SK-N-SH (cell line): ENCODE results near the gene PRH1. TPM values are rescaled to one million over a fixed set of nuclear protein-coding genes. Genes with fewer than 3 reads are reported as not detected.

Experiments
- CTCF ChIA-PET: fragments of 300-600, 350-600 bp; formaldehyde crosslinking; extraction: SDS; loops from one replicate; lab custom pipeline; 2021; lab: Yijun Ruan, JAX
- POLR2A ChIA-PET: fragments of 350-600 bp; sonication (Branson Sonifier 250); formaldehyde crosslinking; extraction: SDS; loops from one replicate; lab custom pipeline; 2020; ENCODE audit warnings: antibody characterized with exemption, inconsistent platforms; lab: Yijun Ruan, JAX
- DNase-seq: peaks from one replicate; pipeline ENCODE4 v3.0.0; 2012
- H2AFZ ChIP-seq: fragments of 200-600 bp; sonication (generic); 2 replicates; pipeline ENCODE4 v1.8.1; 2016; ENCODE audit warnings: antibody characterized with exemption, mild to moderate bottlenecking, low read depth
- H3F3A ChIP-seq: fragments of 200-600 bp; sonication (generic); replicated peaks from 2 replicates; pipeline ENCODE3; 2016; ENCODE audit warnings: antibody characterized with exemption, mild to moderate bottlenecking; ENCODE audit not compliant: insufficient read depth
- H3K27ac ChIP-seq, 2 experiments: fragments of 200-500 bp in 1 of 2; fragments of 200-600 bp in 1 of 2; sonication (Bioruptor generic) in 1 of 2; sonication (generic), shearing (Covaris generic) in 1 of 2; 2 replicates each; pipeline versions ENCODE4 v1.5.1 to v1.6.1; 2014 to 2016; ENCODE audit warnings: low read depth in 2 of 2, inconsistent platforms in 1 of 2, low read length in 1 of 2, mild to moderate bottlenecking in 1 of 2, mixed read lengths in 1 of 2
- H3K27me3 ChIP-seq: fragments of 200-600 bp; sonication (generic), shearing (Covaris generic); 2 replicates; pipeline ENCODE4 v1.6.1; 2016; ENCODE audit warnings: mixed run types; ENCODE audit not compliant: insufficient read depth
- H3K36me3 ChIP-seq, 2 experiments: fragments of 200-500 bp in 1 of 2; fragments of 200-600 bp in 1 of 2; sonication (Bioruptor generic) in 1 of 2; sonication (generic) in 1 of 2; replicated peaks in 1 of 2; 2 replicates each; pipeline versions ENCODE3 to v1.5.1; 2014 to 2016; ENCODE audit warnings: low read length in 1 of 2, mild to moderate bottlenecking in 1 of 2; ENCODE audit not compliant: insufficient read depth in 2 of 2, control insufficient read depth in 1 of 2
- H3K4me1 ChIP-seq, 2 experiments: fragments of 200-500 bp in 1 of 2; fragments of 200-600 bp in 1 of 2; sonication (Bioruptor generic) in 1 of 2; sonication (generic), shearing (Covaris generic) in 1 of 2; 2 replicates each; pipeline versions ENCODE4 v1.5.1 to v1.6.1; 2014 to 2016; ENCODE audit warnings: low read depth in 1 of 2, low read length in 1 of 2, mixed run types in 1 of 2; ENCODE audit not compliant: insufficient read depth in 2 of 2, control insufficient read depth in 1 of 2
- H3K4me2 ChIP-seq: fragments of 200-600 bp; sonication (generic), shearing (Covaris generic); 2 replicates; pipeline ENCODE4 v1.6.1; 2017; ENCODE audit warnings: mixed run types
- H3K4me3 ChIP-seq, 2 experiments: fragments of 200-500 bp in 1 of 2; fragments of 200-600 bp in 1 of 2; sonication (Bioruptor generic) in 1 of 2; sonication (generic), shearing (Covaris generic) in 1 of 2; 2 replicates each; pipeline versions ENCODE4 v1.5.1 to v1.8.1; 2014 to 2016; ENCODE audit warnings: low read depth in 2 of 2, inconsistent platforms in 1 of 2, low read length in 1 of 2, mild to moderate bottlenecking in 1 of 2, mixed read lengths in 1 of 2, moderate library complexity in 1 of 2
- H3K79me2 ChIP-seq: fragments of 200-600 bp; sonication (generic); 2 replicates; pipeline ENCODE4 v1.8.1; 2017; ENCODE audit warnings: mild to moderate bottlenecking; ENCODE audit not compliant: insufficient read depth
- H3K9ac ChIP-seq: fragments of 200-600 bp; sonication (generic); 2 replicates; pipeline ENCODE4 v1.6.1; 2017; ENCODE audit warnings: mixed run types
- H3K9me2 ChIP-seq: fragments of 200-600 bp; sonication (generic); 2 replicates; pipeline ENCODE4 v1.6.1; 2017; ENCODE audit warnings: mixed run types
- H3K9me3 ChIP-seq: fragments of 200-600 bp; sonication (generic); 2 replicates; pipeline ENCODE4 v1.6.1; 2017; ENCODE audit warnings: mixed run types, mild to moderate bottlenecking, moderate library complexity
- H4K20me1 ChIP-seq: fragments of 200-600 bp; sonication (generic); 2 replicates; pipeline ENCODE4 v1.6.1; 2017; ENCODE audit warnings: mild to moderate bottlenecking, mixed run types; ENCODE audit not compliant: insufficient read depth
- CHD2 ChIP-seq: fragments of 150-350 bp; IDR thresholded peaks from 2 replicates; pipeline ENCODE4 v1.6.1; 2018; ENCODE audit warnings: low read length; ENCODE audit not compliant: partially characterized antibody
- CTCF ChIP-seq: fragments of 200-600 bp; sonication (generic); IDR thresholded peaks from 2 replicates; pipeline ENCODE4 v1.6.1; 2017; ENCODE audit warnings: antibody characterized with exemption, mild to moderate bottlenecking, moderate library complexity
- ELF1 ChIP-seq: IDR thresholded peaks from 2 replicates; pipeline ENCODE4 v1.4.0; 2012
- EP300 ChIP-seq, 2 experiments: IDR thresholded peaks; 2 replicates each; pipeline versions ENCODE4 v1.4.0 to v1.6.1; 2012; ENCODE audit warnings: borderline replicate concordance in 1 of 2, low read depth in 1 of 2, low read length in 1 of 2
- FOXJ3 ChIP-seq: sonication (generic); formaldehyde crosslinking; IDR thresholded peaks from 2 replicates; pipeline ENCODE4 v1.5.1; 2020; ENCODE audit warnings: mild to moderate bottlenecking, missing genetic modification reagents
- GABPA ChIP-seq: IDR thresholded peaks from 2 replicates; pipeline ENCODE4 v1.4.0; 2012; ENCODE audit warnings: low read depth, mild to moderate bottlenecking
- IRF3 ChIP-seq: fragments of 150-350 bp; IDR thresholded peaks from 2 replicates; pipeline ENCODE4 v1.6.1; 2016; ENCODE audit warnings: mild to moderate bottlenecking, low read depth, low read length
- JUND ChIP-seq: IDR thresholded peaks from 2 replicates; pipeline ENCODE4 v1.4.0; 2012
- POLR2AphosphoS5 ChIP-seq: IDR thresholded peaks from 2 replicates; pipeline ENCODE4 v1.6.1; 2012; ENCODE audit warnings: low read depth, low read length
- RAD21 ChIP-seq: IDR thresholded peaks from 2 replicates; pipeline ENCODE4 v1.6.1; 2012; ENCODE audit warnings: mild to moderate bottlenecking, low read length
- SMC3 ChIP-seq: IDR thresholded peaks from 2 replicates; pipeline ENCODE4 v1.6.1; 2012; ENCODE audit warnings: low read depth, low read length, improper control_type of control experiment
- TAF1 ChIP-seq: IDR thresholded peaks from 2 replicates; pipeline ENCODE4 v1.6.1; 2012; ENCODE audit warnings: low read depth, mild to moderate bottlenecking, low read length, moderate library complexity, borderline replicate concordance
- whole genome bisulfite sequencing: methylation state at CpG from one replicate; pipeline ENCODE4 v1.1.6; 2017; ENCODE audit warnings: low lambda C conversion rate; 5-methylcytosine and 5-hydroxymethylcytosine counted together
- polyA plus RNA-seq, 3 experiments: library from polyadenylated mRNA; depleted of rRNA; stranded (reverse); fragments of >200 nt; gene quantifications; 2 replicates each; pipeline ENCODE4 v1.2.3, GENCODE V29; 2012
- TF ChIP-seq, protein P1 (sequence below): IDR thresholded peaks from 2 replicates; pipeline ENCODE4; 2012
- TF ChIP-seq, protein P2 (sequence below): IDR thresholded peaks from 2 replicates; pipeline ENCODE4 v1.4.0; 2012; ENCODE audit warnings: low read depth, borderline replicate concordance
- TF ChIP-seq, protein P3 (sequence below): IDR thresholded peaks from 2 replicates; pipeline ENCODE4 v1.6.1; 2012; ENCODE audit warnings: mild to moderate bottlenecking, low read depth, low read length, moderate library complexity

PRH1 gene
- 2.0 and 3.6 TPM in 2 replicates for polyA plus RNA-seq (2012; rRNA removed)
- 2.0 and 3.2 TPM in 2 replicates for polyA plus RNA-seq (2012; cell fraction: cytosol; rRNA removed)
- 3.4 and 7.4 TPM in 2 replicates for polyA plus RNA-seq (2012; cell fraction: nucleus; rRNA removed)

DNA sequence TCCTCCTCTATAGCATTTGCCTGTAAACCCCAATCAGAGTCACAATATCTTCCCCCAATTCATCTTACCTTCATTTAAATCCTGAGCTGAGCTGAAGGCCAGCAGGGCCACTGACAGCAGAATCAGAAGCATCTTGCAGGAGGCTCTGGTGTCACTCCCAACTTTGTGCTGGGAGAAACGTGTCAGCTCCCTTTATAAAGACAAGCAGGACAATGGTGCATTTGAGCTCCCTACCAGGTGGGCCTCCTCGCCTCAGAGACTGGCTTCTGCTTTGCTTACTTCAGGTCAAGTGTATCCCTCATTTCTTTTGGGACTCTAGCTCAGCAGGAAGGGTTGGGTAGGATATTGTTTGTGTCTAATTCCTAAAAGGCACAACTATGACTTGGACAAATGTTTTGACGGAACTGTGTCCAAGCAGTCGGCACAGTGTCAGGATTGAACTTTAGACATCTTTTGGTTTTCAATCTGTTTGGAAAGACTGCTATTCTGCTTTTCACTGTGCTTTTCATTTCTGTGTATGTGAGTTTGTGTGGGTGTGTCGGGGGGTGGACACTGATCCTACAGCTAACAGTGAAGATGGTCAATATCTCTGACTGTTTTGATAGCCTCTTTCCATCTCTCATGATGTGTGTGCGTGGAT is at the start of gene PRH1:
TSS of gene PRH1 (minus strand) at position 170 of the 640 bp plus-strand sequence. CDS start at position 132, 38 bp downstream.
- no peaks in the 10 kb centered on the region for H3K79me2 ChIP-seq
- H2AFZ ChIP-seq, result no peak within 1 kb of the TSS
- H3K4me3 ChIP-seq, result no peak within 1 kb of the TSS
- ChIA-PET POLR2A (no interaction called here), CTCF (interaction anchor here (1.7 kb wide), 1 partner anchor 11 kb away, joined by 4 read pairs; no protein-coding TSS in a partner anchor)
- H3F3A ChIP-seq, result no peaks in the 10 kb centered on the region
- no peaks in the 10 kb centered on the region for H3K27me3 ChIP-seq
- H3K9ac ChIP-seq, result no peak within 1 kb of the TSS
- H3K4me1 ChIP-seq, result no peaks in the 10 kb centered on the region
- no peaks in the 10 kb centered on the region for H3K9me2 ChIP-seq
- H4K20me1 ChIP-seq, result no peaks in the 10 kb centered on the region
- H3K27ac ChIP-seq, result no peak within 1 kb of the TSS
- H3K4me2 ChIP-seq, result no peak within 1 kb of the TSS
- no peaks in the 10 kb centered on the region for H3K9me3 ChIP-seq
- TF ChIP-seq POLR2AphosphoS5 (no peak), SMC3 (no peak), GABPA (no peak), CHD2 (no peak), CTCF (no peak)
- TF ChIP-seq, protein P1, sequence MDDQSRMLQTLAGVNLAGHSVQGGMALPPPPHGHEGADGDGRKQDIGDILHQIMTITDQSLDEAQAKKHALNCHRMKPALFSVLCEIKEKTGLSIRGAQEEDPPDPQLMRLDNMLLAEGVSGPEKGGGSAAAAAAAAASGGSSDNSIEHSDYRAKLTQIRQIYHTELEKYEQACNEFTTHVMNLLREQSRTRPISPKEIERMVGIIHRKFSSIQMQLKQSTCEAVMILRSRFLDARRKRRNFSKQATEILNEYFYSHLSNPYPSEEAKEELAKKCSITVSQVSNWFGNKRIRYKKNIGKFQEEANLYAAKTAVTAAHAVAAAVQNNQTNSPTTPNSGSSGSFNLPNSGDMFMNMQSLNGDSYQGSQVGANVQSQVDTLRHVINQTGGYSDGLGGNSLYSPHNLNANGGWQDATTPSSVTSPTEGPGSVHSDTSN, result no peak
- WGBS, result 98% methylated on average over 6 of the region's 6 CpGs
- no peak for DNase-seq
- H3K36me3 ChIP-seq, result peaks cover 0 to 7% of the 10 kb centered on the region in 2 experiments

GRCh38 chr12:10928746-10929286 is 44.8 kb upstream of the PRH1 start, which contains the start of gene PRH2:
Gene PRH2 (plus strand): TSS chr12:10929236. CDS start chr12:10929274, 38 bp downstream.
- no peak for DNase-seq
- H3K9me3 ChIP-seq, result no peaks in the 10 kb centered on the region
- H3K79me2 ChIP-seq, result no peaks in the 10 kb centered on the region
- no peak within 1 kb of the TSS for H3K4me2 ChIP-seq
- no peaks in the 10 kb centered on the region for H3K27me3 ChIP-seq
- peaks cover 4% of the 10 kb centered on the region in 2 experiments for H3K36me3 ChIP-seq
- no peaks in the 10 kb centered on the region for H3K9me2 ChIP-seq
- CTCF ChIA-PET, result no interaction called here
- no peaks in the 10 kb centered on the region for H4K20me1 ChIP-seq
- 100% methylated on average over 2 of the region's 5 CpGs for WGBS
- no peak within 1 kb of the TSS for H3K4me3 ChIP-seq
- no peak within 1 kb of the TSS for H2AFZ ChIP-seq
- no peaks in the 10 kb centered on the region for H3K4me1 ChIP-seq
- POLR2A ChIA-PET, result no interaction called here
- no peak within 1 kb of the TSS for H3K9ac ChIP-seq
- no peaks in the 10 kb centered on the region for H3F3A ChIP-seq
- H3K27ac ChIP-seq, result no peak within 1 kb of the TSS
- no peak for TF ChIP-seq TAF1
- no peak for TF ChIP-seq EP300 (IDR thresholded peaks at IDR 0.05; ENCODE audit: borderline replicate concordance in 1 of 2, low read depth in 1 of 2, low read length in 1 of 2)
- TF ChIP-seq IRF3, result no peak
- TF ChIP-seq ELF1, result no peak
- TF ChIP-seq, protein P2, sequence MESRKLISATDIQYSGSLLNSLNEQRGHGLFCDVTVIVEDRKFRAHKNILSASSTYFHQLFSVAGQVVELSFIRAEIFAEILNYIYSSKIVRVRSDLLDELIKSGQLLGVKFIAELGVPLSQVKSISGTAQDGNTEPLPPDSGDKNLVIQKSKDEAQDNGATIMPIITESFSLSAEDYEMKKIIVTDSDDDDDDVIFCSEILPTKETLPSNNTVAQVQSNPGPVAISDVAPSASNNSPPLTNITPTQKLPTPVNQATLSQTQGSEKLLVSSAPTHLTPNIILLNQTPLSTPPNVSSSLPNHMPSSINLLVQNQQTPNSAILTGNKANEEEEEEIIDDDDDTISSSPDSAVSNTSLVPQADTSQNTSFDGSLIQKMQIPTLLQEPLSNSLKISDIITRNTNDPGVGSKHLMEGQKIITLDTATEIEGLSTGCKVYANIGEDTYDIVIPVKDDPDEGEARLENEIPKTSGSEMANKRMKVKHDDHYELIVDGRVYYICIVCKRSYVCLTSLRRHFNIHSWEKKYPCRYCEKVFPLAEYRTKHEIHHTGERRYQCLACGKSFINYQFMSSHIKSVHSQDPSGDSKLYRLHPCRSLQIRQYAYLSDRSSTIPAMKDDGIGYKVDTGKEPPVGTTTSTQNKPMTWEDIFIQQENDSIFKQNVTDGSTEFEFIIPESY, result no peak
- TF ChIP-seq, protein P3, sequence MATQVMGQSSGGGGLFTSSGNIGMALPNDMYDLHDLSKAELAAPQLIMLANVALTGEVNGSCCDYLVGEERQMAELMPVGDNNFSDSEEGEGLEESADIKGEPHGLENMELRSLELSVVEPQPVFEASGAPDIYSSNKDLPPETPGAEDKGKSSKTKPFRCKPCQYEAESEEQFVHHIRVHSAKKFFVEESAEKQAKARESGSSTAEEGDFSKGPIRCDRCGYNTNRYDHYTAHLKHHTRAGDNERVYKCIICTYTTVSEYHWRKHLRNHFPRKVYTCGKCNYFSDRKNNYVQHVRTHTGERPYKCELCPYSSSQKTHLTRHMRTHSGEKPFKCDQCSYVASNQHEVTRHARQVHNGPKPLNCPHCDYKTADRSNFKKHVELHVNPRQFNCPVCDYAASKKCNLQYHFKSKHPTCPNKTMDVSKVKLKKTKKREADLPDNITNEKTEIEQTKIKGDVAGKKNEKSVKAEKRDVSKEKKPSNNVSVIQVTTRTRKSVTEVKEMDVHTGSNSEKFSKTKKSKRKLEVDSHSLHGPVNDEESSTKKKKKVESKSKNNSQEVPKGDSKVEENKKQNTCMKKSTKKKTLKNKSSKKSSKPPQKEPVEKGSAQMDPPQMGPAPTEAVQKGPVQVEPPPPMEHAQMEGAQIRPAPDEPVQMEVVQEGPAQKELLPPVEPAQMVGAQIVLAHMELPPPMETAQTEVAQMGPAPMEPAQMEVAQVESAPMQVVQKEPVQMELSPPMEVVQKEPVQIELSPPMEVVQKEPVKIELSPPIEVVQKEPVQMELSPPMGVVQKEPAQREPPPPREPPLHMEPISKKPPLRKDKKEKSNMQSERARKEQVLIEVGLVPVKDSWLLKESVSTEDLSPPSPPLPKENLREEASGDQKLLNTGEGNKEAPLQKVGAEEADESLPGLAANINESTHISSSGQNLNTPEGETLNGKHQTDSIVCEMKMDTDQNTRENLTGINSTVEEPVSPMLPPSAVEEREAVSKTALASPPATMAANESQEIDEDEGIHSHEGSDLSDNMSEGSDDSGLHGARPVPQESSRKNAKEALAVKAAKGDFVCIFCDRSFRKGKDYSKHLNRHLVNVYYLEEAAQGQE, result no peak
- TF ChIP-seq JUND, result no peak
- no peak for TF ChIP-seq RAD21
- TF ChIP-seq FOXJ3 (CRISPR knock-in tag), result no peak
- TF ChIP-seq, protein P1, result no peak
